HL-60 (cell line): ENCODE results near the gene SYT9.

Experiments used
- GABPA ChIP-seq: IDR thresholded peaks from 2 replicates; pipeline ENCODE4 v1.6.1; 2012; ENCODE audit warnings: low read depth
- POLR2AphosphoS5 ChIP-seq: IDR thresholded peaks from 2 replicates; pipeline ENCODE4 v1.6.1; 2012; ENCODE audit warnings: low read depth
- TF ChIP-seq, protein P1 (sequence below): IDR thresholded peaks from one replicate; pipeline ENCODE4 v1.5.1; 2011; ENCODE audit warnings: low read length, control low read depth, inconsistent platforms; ENCODE audit not compliant: insufficient read depth

DNA sequence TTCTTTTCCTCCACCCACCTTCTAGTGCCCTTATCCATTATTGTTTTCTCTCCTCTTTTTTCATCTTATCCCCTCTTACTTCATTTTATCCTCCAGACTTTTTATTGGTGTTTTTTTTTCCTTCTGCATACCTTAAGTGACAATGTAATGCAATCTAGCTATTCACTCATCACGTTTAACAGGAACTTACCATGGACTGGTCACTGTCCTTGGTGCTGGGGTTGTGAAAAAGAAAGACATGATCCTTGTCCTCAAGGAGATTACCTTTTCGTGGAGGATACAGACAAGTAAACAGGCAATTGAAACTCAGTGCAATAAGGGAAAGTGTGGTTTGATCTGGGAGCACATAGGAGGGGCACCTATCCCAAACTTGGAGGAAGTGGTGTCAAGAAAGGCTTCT, 20.7 kb downstream of the SYT9 start:
- TF ChIP-seq POLR2AphosphoS5 (no peak), GABPA (no peak)
- TF ChIP-seq, protein P1, sequence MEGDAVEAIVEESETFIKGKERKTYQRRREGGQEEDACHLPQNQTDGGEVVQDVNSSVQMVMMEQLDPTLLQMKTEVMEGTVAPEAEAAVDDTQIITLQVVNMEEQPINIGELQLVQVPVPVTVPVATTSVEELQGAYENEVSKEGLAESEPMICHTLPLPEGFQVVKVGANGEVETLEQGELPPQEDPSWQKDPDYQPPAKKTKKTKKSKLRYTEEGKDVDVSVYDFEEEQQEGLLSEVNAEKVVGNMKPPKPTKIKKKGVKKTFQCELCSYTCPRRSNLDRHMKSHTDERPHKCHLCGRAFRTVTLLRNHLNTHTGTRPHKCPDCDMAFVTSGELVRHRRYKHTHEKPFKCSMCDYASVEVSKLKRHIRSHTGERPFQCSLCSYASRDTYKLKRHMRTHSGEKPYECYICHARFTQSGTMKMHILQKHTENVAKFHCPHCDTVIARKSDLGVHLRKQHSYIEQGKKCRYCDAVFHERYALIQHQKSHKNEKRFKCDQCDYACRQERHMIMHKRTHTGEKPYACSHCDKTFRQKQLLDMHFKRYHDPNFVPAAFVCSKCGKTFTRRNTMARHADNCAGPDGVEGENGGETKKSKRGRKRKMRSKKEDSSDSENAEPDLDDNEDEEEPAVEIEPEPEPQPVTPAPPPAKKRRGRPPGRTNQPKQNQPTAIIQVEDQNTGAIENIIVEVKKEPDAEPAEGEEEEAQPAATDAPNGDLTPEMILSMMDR: no peak
